ENCODE data around the gene TRIM71.

- TF ChIP-seq CTCF (IDR thresholded peaks at IDR 0.05; ENCODE audit: low read depth, low read length, poor library complexity, severe bottlenecking) (no peak), EZH2phosphoT487 (IDR thresholded peaks at IDR 0.05; ENCODE audit: borderline replicate concordance, low read length) (no peak)
Observed at GRCh38 chr3:32856355-32856889, 38.6 kb downstream of the TRIM71 start.
